GM23338 (cell line): ENCODE data around the gene RMND1. TPM values are rescaled to one million over a fixed set of nuclear protein-coding genes. Genes with fewer than 3 reads are reported as not detected.

Source experiments
- ATAC-seq: fragments of 200-7000 bp; cut with Tn5 transposase; 3 replicates; pipeline ENCODE4 v1.9.1; 2020
- DNase-seq: peaks from one replicate; pipeline ENCODE4 v3.0.0-alpha.2; 2015; ENCODE audit warnings: low spot score
- H2AFZ ChIP-seq: fragments of 200-600 bp; sonication (generic); 2 replicates; pipeline ENCODE4 v1.8.0; 2016; ENCODE audit warnings: antibody characterized with exemption, mild to moderate bottlenecking, moderate library complexity
- H3F3A ChIP-seq: fragments of 200-600 bp; sonication (generic); replicated peaks from 2 replicates; pipeline ENCODE4 v1.8.0; 2017; ENCODE audit warnings: antibody characterized with exemption, mixed run types, low read depth
- H3K27ac ChIP-seq: fragments of 200-600 bp; sonication (generic); 2 replicates; pipeline ENCODE4 v1.6.1; 2016; ENCODE audit warnings: low read depth
- H3K27me3 ChIP-seq: fragments of 200-600 bp; sonication (generic); 2 replicates; pipeline ENCODE4 v1.8.0; 2016; ENCODE audit warnings: mild to moderate bottlenecking, mixed run types, moderate library complexity; ENCODE audit not compliant: insufficient read depth
- H3K36me3 ChIP-seq: fragments of 200-600 bp; sonication (generic); 2 replicates; pipeline ENCODE4 v1.8.0; 2016; ENCODE audit warnings: mild to moderate bottlenecking; ENCODE audit not compliant: insufficient read depth
- H3K4me1 ChIP-seq: fragments of 200-600 bp; sonication (generic); 2 replicates; pipeline ENCODE4 v1.8.0; 2016; ENCODE audit warnings: mild to moderate bottlenecking, moderate library complexity; ENCODE audit not compliant: insufficient read depth
- H3K4me2 ChIP-seq: fragments of 200-600 bp; sonication (generic); 2 replicates; pipeline ENCODE4 v1.7.1; 2017; ENCODE audit warnings: mixed run types
- H3K4me3 ChIP-seq: fragments of 200-600 bp; sonication (generic); 2 replicates; pipeline ENCODE4 v1.6.1; 2016; ENCODE audit warnings: mixed run types
- H3K79me2 ChIP-seq: fragments of 200-600 bp; sonication (generic); replicated peaks from 2 replicates; pipeline ENCODE4 v1.8.0; 2017; ENCODE audit warnings: mild to moderate bottlenecking; ENCODE audit not compliant: insufficient read depth
- H3K9me2 ChIP-seq: fragments of 200-600 bp; sonication (generic); 2 replicates; pipeline ENCODE4 v1.8.0; 2017; ENCODE audit not compliant: insufficient read depth
- H4K20me1 ChIP-seq: fragments of 200-600 bp; sonication (generic); replicated peaks from 2 replicates; pipeline ENCODE4 v1.8.0; 2017; ENCODE audit warnings: mild to moderate bottlenecking; ENCODE audit not compliant: insufficient read depth
- H3K27ac Mint-ChIP-seq: 2 replicates; pipeline ENCODE4 v1.8.0; 2020; ENCODE audit warnings: inconsistent platforms, mild to moderate bottlenecking, moderate library complexity, mixed read lengths
- H3K27me3 Mint-ChIP-seq: 3 replicates; pipeline ENCODE4 v1.8.0; 2022; ENCODE audit warnings: low read depth, mild to moderate bottlenecking, moderate library complexity, mixed read lengths, inconsistent platforms; ENCODE audit not compliant: insufficient read depth, poor library complexity
- H3K36me3 Mint-ChIP-seq: 3 replicates; pipeline ENCODE4 v1.8.0; 2021; ENCODE audit warnings: low read depth, mild to moderate bottlenecking, inconsistent platforms, moderate library complexity, mixed read lengths
- H3K4me1 Mint-ChIP-seq: 3 replicates; pipeline ENCODE4 v1.8.0; 2020; ENCODE audit warnings: mild to moderate bottlenecking, inconsistent platforms, mixed read lengths
- H3K4me3 Mint-ChIP-seq: 3 replicates; pipeline ENCODE4 v1.8.0; 2021; ENCODE audit warnings: moderate library complexity, mild to moderate bottlenecking, inconsistent platforms, mixed read lengths
- H3K9me3 Mint-ChIP-seq: 3 replicates; pipeline ENCODE4 v1.8.0; 2020; ENCODE audit warnings: moderate library complexity, mild to moderate bottlenecking, inconsistent platforms, mixed read lengths
- CREB1 ChIP-seq: fragments of 250-450 bp; sonication (Bioruptor Pico); IDR thresholded peaks from 2 replicates; pipeline ENCODE4 v1.5.0; 2020; ENCODE audit warnings: low read depth, mild to moderate bottlenecking, moderate library complexity
- CTCF ChIP-seq, 2 experiments: fragments of 200-600 bp in 1 of 2; sonication (generic) in 1 of 2; conservative IDR thresholded peaks; 2 replicates each; pipeline versions ENCODE4 v1.5.1 to v1.6.1; 2016 to 2017; ENCODE audit warnings: antibody characterized with exemption in 2 of 2, low read depth in 2 of 2, mild to moderate bottlenecking in 2 of 2, moderate library complexity in 1 of 2
- EZH2 ChIP-seq: fragments of 200-600 bp; sonication (generic); IDR thresholded peaks from one replicate; pipeline ENCODE4 v1.8.0; 2017; ENCODE audit warnings: antibody characterized with exemption, mild to moderate bottlenecking, low read depth; ENCODE audit not compliant: unreplicated experiment
- NANOG ChIP-seq: IDR thresholded peaks from 2 replicates; pipeline ENCODE4 v1.6.1; 2016; ENCODE audit warnings: antibody characterized with exemption, borderline replicate concordance
- POLR2AphosphoS5 ChIP-seq: IDR thresholded peaks from 2 replicates; pipeline ENCODE4 v1.6.1; 2016; ENCODE audit warnings: antibody characterized with exemption, low read depth
- REST ChIP-seq: IDR thresholded peaks from one replicate; pipeline ENCODE4 v1.6.1; 2018; ENCODE audit warnings: antibody characterized with exemption; ENCODE audit not compliant: unreplicated experiment
- STAT1 ChIP-seq: IDR thresholded peaks from one replicate; pipeline ENCODE4 v1.6.1; 2016; ENCODE audit warnings: antibody characterized with exemption; ENCODE audit not compliant: unreplicated experiment
- ZNF331 ChIP-seq: fragments of 250-450 bp; sonication (Bioruptor Pico); IDR thresholded peaks from 2 replicates; pipeline ENCODE4 v1.5.0; 2020; ENCODE audit warnings: low read depth, mild to moderate bottlenecking, moderate library complexity
- polyA plus RNA-seq: library from polyadenylated mRNA; unstranded; fragments of >200 nt; fragmentation: Nextera tagmentation; extraction: Ambion mirVana; gene quantifications from 2 replicates; pipeline ENCODE4 v1.2.1, GENCODE V29; 2016
- total RNA-seq: library from RNA; depleted of rRNA; stranded (reverse); fragments of >200 nt; shearing (Covaris generic); gene quantifications from 2 replicates; pipeline ENCODE4 v1.2.3, GENCODE V29; 2014

Gene RMND1
- total and polyA plus RNA-seq, 2 experiments from 2014 or later, result 27.5 to 34.4 TPM

- ATAC-seq (no peak), DNase-seq (no peak)
- peaks cover 19% of the 10 kb centered on the region for H3K36me3 Mint-ChIP-seq
- Histone ChIP-seq H3F3A (no peaks in the 10 kb centered on the region), H3K4me3 (no peak overlapping the region), H3K36me3 (peaks cover 7% of the 10 kb centered on the region; the same call in 1 of the 2 replicates), H3K4me1 (no peaks in the 10 kb centered on the region), H4K20me1 (peaks cover 28% of the 10 kb centered on the region), H3K79me2 (peaks cover 97% of the 10 kb centered on the region), H3K9me2 (no peaks in the 10 kb centered on the region), H3K27ac (no peak overlapping the region), H2AFZ (no peak overlapping the region), H3K4me2 (no peak overlapping the region), H3K27me3 (no peaks in the 10 kb centered on the region)
- no peaks in the 10 kb centered on the region; the same call in 2 of the 3 replicates for H3K4me1 Mint-ChIP-seq
- TF ChIP-seq CREB1 (no peak), NANOG (no peak)
- H3K27me3 Mint-ChIP-seq, result peaks cover 1% of the 10 kb centered on the region
- H3K4me3 Mint-ChIP-seq, result no peak overlapping the region
- H3K27ac Mint-ChIP-seq, result no peak overlapping the region
- no peaks in the 10 kb centered on the region for H3K9me3 Mint-ChIP-seq
Observed at GRCh38 chr6:151443911-151444621, 7.9 kb downstream of the RMND1 start.

- no peak for TF ChIP-seq POLR2AphosphoS5
- TF ChIP-seq EZH2, result no peak
- TF ChIP-seq CTCF (conservative IDR thresholded peaks at IDR 0.05; ENCODE audit: low read depth in 2 of 2), result no peak
- no peak for TF ChIP-seq STAT1
- no peak for TF ChIP-seq ZNF331 (CRISPR knock-in tag)
- no peaks in the 10 kb centered on the region for H3K9me3 Mint-ChIP-seq
- Histone ChIP-seq H3K4me1 (no peaks in the 10 kb centered on the region), H4K20me1 (peaks cover 28% of the 10 kb centered on the region), H3K4me3 (no peak overlapping the region), H3K4me2 (no peak overlapping the region), H3K27ac (no peak overlapping the region), H3F3A (no peaks in the 10 kb centered on the region), H3K27me3 (no peaks in the 10 kb centered on the region), H3K79me2 (peaks cover 98% of the 10 kb centered on the region), H3K36me3 (peaks cover 7% of the 10 kb centered on the region; the same call in 1 of the 2 replicates), H3K9me2 (no peaks in the 10 kb centered on the region), H2AFZ (no peak overlapping the region)
- no peaks in the 10 kb centered on the region; the same call in 2 of the 3 replicates for H3K4me1 Mint-ChIP-seq
- DNase-seq (no peak), ATAC-seq (no peak)
- no peak overlapping the region for H3K4me3 Mint-ChIP-seq
- H3K27ac Mint-ChIP-seq, result no peak overlapping the region
- H3K27me3 Mint-ChIP-seq, result no peaks in the 10 kb centered on the region
- H3K36me3 Mint-ChIP-seq, result peaks cover 19% of the 10 kb centered on the region
Observed at GRCh38 chr6:151443454-151443853, 8.5 kb downstream of the RMND1 start.

GRCh38 chr6:151442371-151442770 lies 9.6 kb downstream of the RMND1 start:
- Histone ChIP-seq H3F3A (no peaks in the 10 kb centered on the region), H3K4me1 (no peaks in the 10 kb centered on the region), H3K79me2 (peaks cover 98% of the 10 kb centered on the region), H3K4me2 (no peak overlapping the region), H4K20me1 (peaks cover 32% of the 10 kb centered on the region), H3K36me3 (peaks cover 7% of the 10 kb centered on the region; the same call in 1 of the 2 replicates), H3K27ac (no peak overlapping the region), H3K4me3 (no peak overlapping the region), H2AFZ (no peak overlapping the region), H3K9me2 (no peaks in the 10 kb centered on the region), H3K27me3 (no peaks in the 10 kb centered on the region)
- H3K36me3 Mint-ChIP-seq, result peaks cover 19% of the 10 kb centered on the region; the same call in 2 of the 3 replicates
- no peaks in the 10 kb centered on the region; the same call in 2 of the 3 replicates for H3K4me1 Mint-ChIP-seq
- H3K9me3 Mint-ChIP-seq, result no peaks in the 10 kb centered on the region
- DNase-seq, result no peak
- H3K4me3 Mint-ChIP-seq, result no peak overlapping the region
- no peak for ATAC-seq
- no peak overlapping the region for H3K27ac Mint-ChIP-seq
- no peaks in the 10 kb centered on the region for H3K27me3 Mint-ChIP-seq
- no peak for TF ChIP-seq REST
- no peak for TF ChIP-seq STAT1
